Thoracic aorta (tissue), 2 donors: Measurements from ENCODE around the gene RHEX. TPM values are rescaled to one million over a fixed set of nuclear protein-coding genes. Genes with fewer than 3 reads are reported as not detected.
A peak's percentile ranks its signal among the peaks of the same experiment; 100 is the strongest.

Experiments used
- ATAC-seq: fragments of 150-250 bp; one replicate; pipeline ENCODE4 v1.8.0; 2017; ENCODE audit warnings: low read depth; ENCODE audit not compliant: insufficient number of reproducible peaks, low FRiP score
- DNase-seq: peaks from one replicate; pipeline ENCODE4 v3.0.0-alpha.2; 2020; ENCODE audit warnings: low spot score
- H3K27ac ChIP-seq, 2 donors: fragments of 200-600 bp; sonication (generic); 1 replicate in 1 of 2; 2 replicates in 1 of 2; pipeline ENCODE4 v1.5.1; 2016; ENCODE audit warnings: mild to moderate bottlenecking in 2 of 2, moderate library complexity in 2 of 2
- H3K27me3 ChIP-seq: fragments of 200-600 bp; sonication (generic); replicated peaks from 2 replicates; pipeline ENCODE4 v1.6.0; 2016; ENCODE audit warnings: mild to moderate bottlenecking; ENCODE audit not compliant: insufficient read depth
- H3K36me3 ChIP-seq: fragments of 200-600 bp; sonication (generic); one replicate; pipeline ENCODE4 v1.5.1; 2016
- H3K4me1 ChIP-seq, 2 donors: fragments of 200-600 bp; sonication (generic); 1 replicate in 1 of 2; 2 replicates in 1 of 2; pipeline versions ENCODE4 v1.5.1 to v1.6.0; 2016; ENCODE audit warnings: low read depth in 2 of 2, mild to moderate bottlenecking in 1 of 2; ENCODE audit not compliant: control insufficient read depth in 1 of 2
- H3K4me3 ChIP-seq: fragments of 200-600 bp; sonication (generic); 2 replicates; pipeline ENCODE4 v1.5.1; 2016; ENCODE audit warnings: mild to moderate bottlenecking
- H3K9me3 ChIP-seq: fragments of 200-600 bp; sonication (generic); 2 replicates; pipeline ENCODE4 v1.5.1; 2016
- CTCF ChIP-seq: fragments of 200-600 bp; sonication (generic); IDR thresholded peaks from one replicate; pipeline ENCODE4 v1.5.1; 2019; ENCODE audit warnings: antibody characterized with exemption
- total RNA-seq, 2 donors: library from RNA; depleted of rRNA; stranded (reverse); fragments of >200 nt; gene quantifications; one replicate each; pipeline versions ENCODE4 v1.1.0 to v1.2.3, GENCODE V29; 2016

Gene RHEX
- total RNA-seq, 2 donors from 2014 or later: 6.1 to 36.7 TPM

DNA sequence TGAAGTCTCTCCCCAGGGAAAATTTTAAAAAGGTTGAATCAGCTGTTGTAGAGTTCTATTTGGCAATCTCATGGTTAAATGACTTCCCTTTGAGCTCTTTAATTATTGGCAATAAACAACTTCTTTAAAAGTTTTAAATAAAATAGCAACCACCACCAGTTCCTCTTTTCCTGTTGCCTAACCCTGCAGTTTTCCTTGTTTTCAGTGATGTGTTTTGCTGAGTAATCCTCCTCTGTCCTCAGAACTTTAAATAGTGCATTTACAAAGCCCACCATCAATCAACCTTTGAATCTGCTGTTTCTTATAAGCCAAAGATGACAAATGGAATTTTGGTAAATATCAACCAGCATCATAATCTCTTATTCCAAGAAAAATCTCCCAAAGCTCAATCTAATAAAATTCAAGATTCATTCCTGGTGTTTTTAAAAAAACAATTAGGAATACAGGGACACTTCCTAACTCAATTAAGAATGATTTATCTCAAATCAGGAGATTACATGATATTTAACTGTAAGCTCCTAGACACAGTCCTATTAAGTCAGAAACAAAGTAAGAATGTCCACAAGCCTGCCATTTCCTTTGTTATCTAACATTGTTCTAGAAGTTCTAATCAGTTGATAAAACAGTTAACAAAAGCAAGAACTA is 49.4 kb downstream of the RHEX start:
- Histone ChIP-seq H3K4me1 (no peaks in the 10 kb centered on the region), H3K27me3 (no peaks in the 10 kb centered on the region), H3K36me3 (no peaks in the 10 kb centered on the region), H3K4me3 (no peak overlapping the region), H3K9me3 (no peaks in the 10 kb centered on the region), H3K27ac (no peak overlapping the region)
- ATAC-seq (no peak), DNase-seq (no peak)
- TF ChIP-seq CTCF: no peak

GRCh38 chr1:206103979-206104378 is 51.0 kb downstream of the RHEX start:
- no peak for TF ChIP-seq CTCF
- no peak overlapping the region for H3K4me3 ChIP-seq
- H3K4me1 ChIP-seq: no peaks in the 10 kb centered on the region
- DNase-seq (no peak), ATAC-seq (no peak)
- H3K27me3 ChIP-seq: no peaks in the 10 kb centered on the region
- no peaks in the 10 kb centered on the region for H3K36me3 ChIP-seq
- no peaks in the 10 kb centered on the region for H3K9me3 ChIP-seq
- H3K27ac ChIP-seq: no peak overlapping the region

DNA sequence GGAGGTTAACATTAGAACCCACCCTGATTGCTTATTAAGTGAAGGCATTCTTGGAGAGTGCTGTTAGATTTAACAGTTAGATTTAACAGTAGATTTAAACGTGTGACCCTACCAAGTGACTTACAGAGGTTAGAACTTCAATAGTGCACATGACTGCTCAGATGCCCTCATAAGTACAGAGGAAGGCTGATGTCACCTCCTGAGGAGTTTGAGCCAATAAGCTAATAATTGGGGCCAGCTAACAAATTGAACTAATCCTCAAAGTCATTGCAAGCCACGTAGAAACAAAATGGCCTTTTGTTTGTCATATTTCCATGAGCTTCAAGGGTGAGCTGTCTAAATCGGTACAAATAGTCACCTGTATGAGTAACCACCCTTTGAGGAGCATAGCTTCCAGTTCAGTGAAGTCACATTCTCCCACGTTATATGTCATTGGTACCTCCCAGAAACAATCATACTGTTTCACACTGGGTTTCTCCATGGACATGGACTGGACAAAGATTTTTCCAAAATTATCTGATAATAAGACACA is 52.6 kb downstream of the RHEX start:
- no peaks in the 10 kb centered on the region for H3K9me3 ChIP-seq
- ATAC-seq (no peak), DNase-seq (no peak)
- TF ChIP-seq CTCF: no peak
- H3K36me3 ChIP-seq: no peaks in the 10 kb centered on the region
- no peak overlapping the region for H3K4me3 ChIP-seq
- no peak overlapping the region for H3K27ac ChIP-seq
- no peaks in the 10 kb centered on the region for H3K4me1 ChIP-seq
- H3K27me3 ChIP-seq: no peaks in the 10 kb centered on the region

GRCh38 chr1:206106328-206107167 is 53.6 kb downstream of the RHEX start:
- Histone ChIP-seq H3K27ac (no peak overlapping the region), H3K9me3 (no peaks in the 10 kb centered on the region), H3K36me3 (no peaks in the 10 kb centered on the region), H3K4me3 (no peak overlapping the region), H3K27me3 (no peaks in the 10 kb centered on the region), H3K4me1 (no peaks in the 10 kb centered on the region)
- peak; percentile 86 for TF ChIP-seq CTCF
- ATAC-seq (peak; percentile 41), DNase-seq (peak; percentile 43)

GRCh38 chr1:206107168-206107544 is 54.2 kb downstream of the RHEX start:
- H3K4me3 ChIP-seq: no peak overlapping the region
- DNase-seq (no peak), ATAC-seq (no peak)
- no peaks in the 10 kb centered on the region for H3K4me1 ChIP-seq
- no peaks in the 10 kb centered on the region for H3K36me3 ChIP-seq
- TF ChIP-seq CTCF: no peak
- H3K27me3 ChIP-seq: no peaks in the 10 kb centered on the region
- no peaks in the 10 kb centered on the region for H3K9me3 ChIP-seq
- no peak overlapping the region for H3K27ac ChIP-seq
